GM12878 (cell line): Measurements from ENCODE around the gene LMF1.

Experiments
- CHD2 ChIP-seq: IDR thresholded peaks from 2 replicates; pipeline ENCODE4 v1.6.1; 2011; ENCODE audit warnings: low read depth, low read length, improper control_type of control experiment, borderline replicate concordance
- EP300 ChIP-seq, 2 experiments: fragments of 150-350 bp in 1 of 2; IDR thresholded peaks; 2 replicates each; pipeline ENCODE4 v1.6.1; 2011 to 2012; ENCODE audit warnings: low read depth in 2 of 2, low read length in 2 of 2, borderline replicate concordance in 1 of 2, improper control_type of control experiment in 1 of 2, inconsistent platforms in 1 of 2; ENCODE audit not compliant: control insufficient read depth in 1 of 2
- EZH2 ChIP-seq: IDR thresholded peaks from 2 replicates; pipeline ENCODE4 v1.6.1; 2012; ENCODE audit warnings: low read depth, mild to moderate bottlenecking, control low read depth, inconsistent platforms, low read length, borderline replicate concordance; ENCODE audit not compliant: control insufficient read depth
- KAT2A ChIP-seq: conservative IDR thresholded peaks from 2 replicates; pipeline ENCODE4 v1.6.1; 2011; ENCODE audit warnings: low read depth, low read length; ENCODE audit not compliant: control insufficient read depth
- NFYA ChIP-seq: IDR thresholded peaks from 2 replicates; pipeline ENCODE4 v1.6.1; 2011; ENCODE audit warnings: low read depth, mild to moderate bottlenecking, low read length, improper control_type of control experiment, borderline replicate concordance
- POLR2AphosphoS5 ChIP-seq: IDR thresholded peaks from 2 replicates; pipeline ENCODE4 v1.6.1; 2011; ENCODE audit warnings: mild to moderate bottlenecking, low read length, inconsistent platforms
- REST ChIP-seq: IDR thresholded peaks from 2 replicates; pipeline ENCODE4 v1.6.1; 2012; ENCODE audit warnings: mild to moderate bottlenecking, low read depth, low read length
- RFX5 ChIP-seq: IDR thresholded peaks from 2 replicates; pipeline ENCODE4 v1.6.1; 2011; ENCODE audit warnings: low read depth, low read length, improper control_type of control experiment
- YY1 ChIP-seq: IDR thresholded peaks from 2 replicates; pipeline ENCODE4 v1.6.1; 2011; ENCODE audit warnings: low read depth, mild to moderate bottlenecking, low read length

GRCh38 chr16:926715-927114, 44.1 kb downstream of the LMF1 start:
- no peak for TF ChIP-seq EZH2
- TF ChIP-seq KAT2A, result no peak
- no peak for TF ChIP-seq REST
- no peak for TF ChIP-seq RFX5
- TF ChIP-seq YY1, result no peak
- no peak for TF ChIP-seq CHD2
- no peak for TF ChIP-seq NFYA
- no peak for TF ChIP-seq POLR2AphosphoS5
- TF ChIP-seq EP300 (IDR thresholded peaks at IDR 0.05; ENCODE audit: borderline replicate concordance in 1 of 2, control insufficient read depth in 1 of 2, low read depth in 2 of 2, low read length in 2 of 2), result no peak
